ENCODE data around the gene ATP11A. TPM values are rescaled to one million over a fixed set of nuclear protein-coding genes. Genes with fewer than 3 reads are reported as not detected.

The ATP11A gene
- total and polyA plus RNA-seq, 10 donors = 2.7 to 91.3 (median 59.1) TPM

- intact Hi-C loops (cut with DNase I; ENCODE audit: low total_unique reads) = no loop called here
- H3K4me1 ChIP-seq = peaks cover 7 to 38% (median 28%) of the 10 kb centered on the region in 6 donors
- H3K27ac ChIP-seq = no peak overlapping the region
- WGBS, 5 donors = 89 to 94% (median 91%) methylated on average over 34 to 42 of the region's 42 CpGs
- H3K36me3 ChIP-seq = peaks cover 0 to 9% (median 2%) of the 10 kb centered on the region in 6 donors
- no peaks in the 10 kb centered on the region for H3K9me3 ChIP-seq
- peak; percentile 73 for DNase-seq
- peaks cover 0 to 53% (median 19%) of the 10 kb centered on the region in 7 donors for H3K27me3 ChIP-seq (replicated peaks in 1 of 7)
- H3K4me3 ChIP-seq = no peak overlapping the region
- TF ChIP-seq CTCF (IDR thresholded peaks at IDR 0.05 in 8 of 11, conservative IDR thresholded peaks at IDR 0.05 in 3 of 11) (no peak), POLR2A (IDR thresholded peaks at IDR 0.05) (no peak), POLR2AphosphoS5 (IDR thresholded peaks at IDR 0.05) (no peak)
Observed at GRCh38 chr13:112889351-112890290, 199.8 kb downstream of the ATP11A start.

- Histone ChIP-seq H3K27me3 (replicated peaks in 1 of 7) (peaks cover 0 to 62% (median 28%) of the 10 kb centered on the region in 7 donors), H3K27ac (no peak overlapping the region), H3K9me3 (no peaks in the 10 kb centered on the region), H3K4me3 (no peak overlapping the region), H3K4me1 (peaks cover 16 to 45% (median 36%) of the 10 kb centered on the region in 6 donors), H3K36me3 (peaks cover 0 to under 1% (median 0%) of the 10 kb centered on the region in 6 donors)
- intact Hi-C loops (cut with DNase I; ENCODE audit: low total_unique reads) = no loop called here
- DNase-seq = peak; percentile 72
- 90 to 96% (median 93%) methylated on average over 19 to 27 of the region's 27 CpGs for WGBS, 5 donors
- TF ChIP-seq POLR2A (IDR thresholded peaks at IDR 0.05) = no peak
Observed at GRCh38 chr13:112890316-112891145, 200.7 kb downstream of the ATP11A start.

- WGBS, 5 donors = 80 to 93% (median 87%) methylated on average over 23 to 40 of the region's 40 CpGs
- peaks cover 16 to 38% (median 33%) of the 10 kb centered on the region in 6 donors for H3K4me1 ChIP-seq
- no peaks in the 10 kb centered on the region for H3K9me3 ChIP-seq
- no peak overlapping the region for H3K27ac ChIP-seq
- H3K36me3 ChIP-seq = no peaks in the 10 kb centered on the region
- peak; percentile 74 for DNase-seq
- H3K4me3 ChIP-seq = no peak overlapping the region
- TF ChIP-seq CTCF (IDR thresholded peaks at IDR 0.05 in 8 of 11, conservative IDR thresholded peaks at IDR 0.05 in 3 of 11) (no peak), POLR2A (IDR thresholded peaks at IDR 0.05) (no peak), POLR2AphosphoS5 (IDR thresholded peaks at IDR 0.05) (no peak)
- intact Hi-C loops (cut with DNase I; ENCODE audit: low total_unique reads) = no loop called here
- peaks cover 0 to 73% (median 35%) of the 10 kb centered on the region in 7 donors for H3K27me3 ChIP-seq (replicated peaks in 1 of 7)
Observed at GRCh38 chr13:112891477-112892401, 201.9 kb downstream of the ATP11A start.
